Lung (tissue), 12 donors: ENCODE measurements around the gene SPRYD3. TPM values are rescaled to one million over a fixed set of nuclear protein-coding genes. Genes with fewer than 3 reads are reported as not detected.

Source experiments
- ATAC-seq: fragments of 200-7000 bp; cut with Tn5 transposase; one replicate; pipeline ENCODE4 v1.9.1; 2020; ENCODE audit warnings: moderate number of reproducible peaks; ENCODE audit not compliant: insufficient read depth, low FRiP score
- DNase-seq, 3 donors: peaks; one replicate each; pipeline ENCODE4 v3.0.0-alpha.2; 2013 to 2017
- H3K27ac ChIP-seq, 2 donors: one replicate each; pipeline ENCODE4 v1.5.1; 2013; ENCODE audit warnings: mild to moderate bottlenecking in 2 of 2, moderate library complexity in 2 of 2, control low read depth in 1 of 2, inconsistent platforms in 1 of 2, low read depth in 1 of 2, low read length in 1 of 2
- H3K27me3 ChIP-seq, 3 donors: one replicate each; pipeline ENCODE4 v1.5.1; 2013; ENCODE audit warnings: low read length in 2 of 3; ENCODE audit not compliant: control insufficient read depth in 3 of 3, insufficient read depth in 3 of 3
- H3K36me3 ChIP-seq, 4 donors: one replicate each; pipeline ENCODE4 v1.5.1; 2013; ENCODE audit warnings: low read length in 4 of 4, mild to moderate bottlenecking in 1 of 4, moderate library complexity in 1 of 4; ENCODE audit not compliant: control insufficient read depth in 4 of 4, insufficient read depth in 4 of 4
- H3K4me1 ChIP-seq, 5 donors: one replicate each; pipeline ENCODE4 v1.5.1; 2013; ENCODE audit warnings: low read length in 5 of 5, mild to moderate bottlenecking in 2 of 5, moderate library complexity in 1 of 5; ENCODE audit not compliant: control insufficient read depth in 5 of 5, insufficient read depth in 5 of 5
- H3K4me3 ChIP-seq: one replicate; pipeline ENCODE4 v1.5.1; 2013; ENCODE audit warnings: mild to moderate bottlenecking, control low read depth, moderate library complexity
- H3K9ac ChIP-seq, 2 donors: one replicate each; pipeline ENCODE4 v1.5.1; 2013; ENCODE audit warnings: low read length in 2 of 2, control low read depth in 1 of 2; ENCODE audit not compliant: insufficient read depth in 1 of 2
- H3K9me3 ChIP-seq, 4 donors: one replicate each; pipeline ENCODE4 v1.5.1; 2013; ENCODE audit warnings: low read length in 3 of 4, mild to moderate bottlenecking in 1 of 4, moderate library complexity in 1 of 4; ENCODE audit not compliant: control insufficient read depth in 4 of 4, insufficient read depth in 3 of 4
- WGBS, 2 donors: extraction: QIAGEN DNeasy Blood & Tissue Kit; methylation state at CpG; one replicate each; pipeline ENCODE4 v1.1.7; 2013; 5-methylcytosine and 5-hydroxymethylcytosine counted together
- polyA plus RNA-seq, 2 donors: library from polyadenylated mRNA; stranded (reverse); fragments of 200-250 nt; gene quantifications; one replicate each; pipeline ENCODE4 v1.2.1, GENCODE V29; 2013
- total RNA-seq, 2 donors: library from RNA; depleted of rRNA in 1 of 2; stranded (reverse); fragments of >200 nt in 1 of 2; gene quantifications; one replicate each; pipeline ENCODE4 v1.2.1, GENCODE V29; 2014 to 2021
- TF ChIP-seq, protein P1 (sequence below): IDR thresholded peaks from 2 replicates; pipeline ENCODE4 v1.5.1; 2012; ENCODE audit warnings: mild to moderate bottlenecking; ENCODE audit errors: control extremely low read depth, extremely low read depth
- donor health status: control.
- donor health status: control.
- donor health status: Bipolar disorder and iron deficiency.
- donor health status: healthy.
- donor health status: DM: yes; HTN: yes; CAD: no.

Gene SPRYD3
- total and polyA plus RNA-seq, 4 donors: 17.1 to 60.2 (median 34.9) TPM

DNA sequence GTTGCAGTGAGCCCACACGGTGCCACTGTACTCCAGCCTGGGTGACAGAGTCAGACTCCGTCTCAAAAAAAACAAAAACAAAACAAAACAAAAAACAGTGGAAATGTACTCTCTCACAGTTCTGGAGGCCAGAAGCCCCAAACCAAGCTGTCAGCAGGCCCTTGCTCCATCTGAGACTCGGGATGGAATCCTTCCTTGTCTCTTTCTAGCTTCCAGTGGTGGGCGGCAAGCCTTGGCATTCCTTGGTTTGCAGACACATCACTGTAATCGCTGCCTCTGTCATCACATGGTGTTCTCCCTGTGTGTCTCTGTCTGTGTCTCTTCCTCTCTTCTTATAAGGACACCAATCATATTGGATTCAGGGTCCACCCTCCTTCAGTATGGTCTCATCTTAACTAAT is 22.9 kb downstream of the SPRYD3 start:
- Histone ChIP-seq H3K9me3 (no peaks in the 10 kb centered on the region), H3K9ac (no peak overlapping the region), H3K36me3 (peaks cover 0 to 51% (median 48%) of the 10 kb centered on the region in 4 donors), H3K4me3 (no peak overlapping the region), H3K4me1 (peaks cover 3 to 40% (median 19%) of the 10 kb centered on the region in 5 donors), H3K27ac (no peak overlapping the region), H3K27me3 (no peaks in the 10 kb centered on the region)
- TF ChIP-seq, protein P1, sequence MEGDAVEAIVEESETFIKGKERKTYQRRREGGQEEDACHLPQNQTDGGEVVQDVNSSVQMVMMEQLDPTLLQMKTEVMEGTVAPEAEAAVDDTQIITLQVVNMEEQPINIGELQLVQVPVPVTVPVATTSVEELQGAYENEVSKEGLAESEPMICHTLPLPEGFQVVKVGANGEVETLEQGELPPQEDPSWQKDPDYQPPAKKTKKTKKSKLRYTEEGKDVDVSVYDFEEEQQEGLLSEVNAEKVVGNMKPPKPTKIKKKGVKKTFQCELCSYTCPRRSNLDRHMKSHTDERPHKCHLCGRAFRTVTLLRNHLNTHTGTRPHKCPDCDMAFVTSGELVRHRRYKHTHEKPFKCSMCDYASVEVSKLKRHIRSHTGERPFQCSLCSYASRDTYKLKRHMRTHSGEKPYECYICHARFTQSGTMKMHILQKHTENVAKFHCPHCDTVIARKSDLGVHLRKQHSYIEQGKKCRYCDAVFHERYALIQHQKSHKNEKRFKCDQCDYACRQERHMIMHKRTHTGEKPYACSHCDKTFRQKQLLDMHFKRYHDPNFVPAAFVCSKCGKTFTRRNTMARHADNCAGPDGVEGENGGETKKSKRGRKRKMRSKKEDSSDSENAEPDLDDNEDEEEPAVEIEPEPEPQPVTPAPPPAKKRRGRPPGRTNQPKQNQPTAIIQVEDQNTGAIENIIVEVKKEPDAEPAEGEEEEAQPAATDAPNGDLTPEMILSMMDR: no peak
- no peak for DNase-seq
- 86 to 96% methylated on average over 5 of the region's 5 CpGs for WGBS, 2 donors
- no peak for ATAC-seq

DNA sequence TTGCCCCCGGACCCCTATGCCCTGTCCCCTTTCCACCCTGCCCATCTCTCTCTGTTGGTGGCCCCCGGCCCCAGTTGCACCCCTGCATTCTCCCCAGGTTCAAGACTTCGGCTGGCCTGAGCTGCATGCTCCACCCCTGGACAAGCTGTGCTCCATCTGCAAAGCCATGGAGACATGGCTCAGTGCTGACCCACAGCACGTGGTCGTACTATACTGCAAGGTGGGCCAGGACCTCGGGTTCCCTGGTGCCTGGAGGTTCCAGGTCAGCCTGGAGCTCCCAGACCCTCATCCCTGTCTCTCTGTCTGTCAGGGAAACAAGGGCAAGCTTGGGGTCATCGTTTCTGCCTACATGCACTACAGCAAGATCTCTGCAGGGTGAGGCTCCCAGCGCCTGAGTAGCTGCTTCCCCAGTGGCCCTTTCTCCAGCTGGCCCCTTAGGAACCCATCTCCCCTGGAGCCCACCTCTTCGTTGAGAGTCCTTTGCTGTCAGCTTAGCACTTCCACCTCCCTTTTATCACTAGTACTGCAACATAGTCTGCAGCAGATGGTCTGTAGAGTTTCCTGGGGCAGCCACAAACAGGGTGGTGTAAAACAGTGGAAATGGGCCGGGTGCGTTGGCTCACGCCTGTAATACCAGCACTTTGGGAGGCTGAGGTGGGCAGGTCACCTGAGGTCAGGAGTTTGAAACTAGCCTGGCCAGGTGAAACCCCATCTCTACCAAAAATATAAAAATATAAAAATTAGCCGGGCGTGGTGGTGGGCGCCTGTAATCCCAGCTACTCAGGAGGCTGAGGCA is 23.5 kb downstream of the SPRYD3 start:
- Histone ChIP-seq H3K9me3 (no peaks in the 10 kb centered on the region), H3K4me3 (no peak overlapping the region), H3K9ac (no peak overlapping the region), H3K27me3 (no peaks in the 10 kb centered on the region), H3K4me1 (peaks cover 3 to 41% (median 18%) of the 10 kb centered on the region in 5 donors), H3K27ac (peak overlapping the region in 1 of 2 donors; percentile 4), H3K36me3 (peaks cover 0 to 46% (median 44%) of the 10 kb centered on the region in 4 donors)
- ATAC-seq: no peak
- peak in 1 of 3 donors; percentile 8 for DNase-seq
- 86 to 88% methylated on average over 15 of the region's 15 CpGs for WGBS, 2 donors
- TF ChIP-seq, protein P1: no peak

DNA sequence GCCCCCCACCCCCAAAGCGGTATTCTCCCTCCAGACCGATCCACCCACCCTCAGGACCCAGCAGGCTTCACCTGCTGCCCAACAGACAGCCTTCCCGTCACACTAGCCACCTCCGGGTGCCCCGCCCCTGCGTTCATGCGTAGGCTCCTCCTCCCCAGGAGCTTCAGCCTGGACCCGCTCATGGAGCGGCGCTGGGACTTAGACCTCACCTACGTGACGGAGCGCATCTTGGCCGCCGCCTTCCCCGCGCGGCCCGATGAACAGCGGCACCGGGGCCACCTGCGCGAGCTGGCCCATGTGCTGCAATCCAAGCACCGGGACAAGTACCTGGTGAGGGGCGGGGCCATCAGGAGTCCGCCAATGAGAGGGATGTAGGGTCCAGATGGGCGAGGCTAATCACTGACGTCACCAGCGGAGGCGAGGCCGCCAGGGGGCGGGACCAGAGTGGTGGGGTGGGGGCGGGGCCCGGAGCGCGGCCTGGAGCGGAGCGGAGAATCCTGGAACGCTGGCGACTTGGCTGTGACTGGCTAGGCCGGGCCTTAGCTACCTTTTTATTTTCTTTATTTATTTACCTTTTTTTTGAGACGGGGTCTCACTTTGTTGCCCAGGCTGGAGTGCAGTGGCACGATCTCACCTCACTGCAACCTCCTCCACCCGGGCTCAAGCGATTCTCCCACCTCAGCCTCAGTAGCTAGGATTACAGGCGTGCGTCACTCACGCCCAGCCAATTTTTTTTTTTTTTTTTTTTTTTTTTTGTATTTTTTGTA is 24.9 kb downstream of the SPRYD3 start:
- Histone ChIP-seq H3K9ac (peak overlapping the region in 1 of 2 donors; percentile 11), H3K4me3 (peak overlapping the region; percentile 39), H3K27ac (peak overlapping the region; percentile 79), H3K4me1 (peaks cover 3 to 51% (median 23%) of the 10 kb centered on the region in 5 donors), H3K27me3 (no peaks in the 10 kb centered on the region), H3K9me3 (no peaks in the 10 kb centered on the region), H3K36me3 (peaks cover 0 to 37% (median 32%) of the 10 kb centered on the region in 4 donors)
- WGBS, 2 donors: 10 to 18% methylated on average over 42 to 48 of the region's 48 CpGs
- DNase-seq (peak; percentile 96), ATAC-seq (peak; percentile 68)
- TF ChIP-seq, protein P1: no peak
